ENCODE results near the gene TRIM26. TPM values are rescaled to one million over a fixed set of nuclear protein-coding genes. Genes with fewer than 3 reads are reported as not detected.

The TRIM26 gene
- total and polyA plus RNA-seq, 2 experiments from 2014 or later = 11.0 to 38.0 TPM

- TF ChIP-seq CTCF (conservative IDR thresholded peaks at IDR 0.05; ENCODE audit: low read depth in 2 of 2) (no peak), REST (IDR thresholded peaks at IDR 0.05; ENCODE audit: unreplicated experiment) (no peak), ETS1 (IDR thresholded peaks at IDR 0.05) (no peak), ZNF114 (CRISPR knock-in tag; IDR thresholded peaks at IDR 0.05) (no peak), ZNF331 (CRISPR knock-in tag; IDR thresholded peaks at IDR 0.05; ENCODE audit: low read depth) (no peak), STAT1 (IDR thresholded peaks at IDR 0.05; ENCODE audit: unreplicated experiment) (no peak)
Measured at GRCh38 chr6:30150671-30151395, 62.4 kb downstream of the TRIM26 start (continued).

GRCh38 chr6:30149858-30150550 lies 63.2 kb downstream of the TRIM26 start:
- Mint-ChIP-seq H3K9me3 (no peaks in the 10 kb centered on the region), H3K27ac (no peak overlapping the region), H3K4me3 (no peak overlapping the region), H3K4me1 (peaks cover 5% of the 10 kb centered on the region), H3K27me3 (ENCODE audit: insufficient read depth, low read depth, poor library complexity) (peaks cover 2% of the 10 kb centered on the region), H3K36me3 (ENCODE audit: low read depth) (no peaks in the 10 kb centered on the region)
- Histone ChIP-seq H3K27me3 (ENCODE audit: insufficient read depth) (0 out of 2 replicates have a peak, but pooled peaks cover 5% of the 10 kb centered on the region), H2AFZ (no peak overlapping the region), H4K20me1 (replicated peaks; ENCODE audit: insufficient read depth) (no peaks in the 10 kb centered on the region), H3K79me2 (replicated peaks; ENCODE audit: insufficient read depth) (no peaks in the 10 kb centered on the region), H3K4me1 (ENCODE audit: insufficient read depth) (no peaks in the 10 kb centered on the region), H3K27ac (ENCODE audit: low read depth) (no peak overlapping the region), H3K4me2 (no peak overlapping the region), H3F3A (replicated peaks; ENCODE audit: low read depth) (no peaks in the 10 kb centered on the region), H3K4me3 (no peak overlapping the region), H3K36me3 (ENCODE audit: insufficient read depth) (no peaks in the 10 kb centered on the region), H3K9me2 (ENCODE audit: insufficient read depth) (no peaks in the 10 kb centered on the region)
- ATAC-seq = no peak
- no peak for TF ChIP-seq NANOG (IDR thresholded peaks at IDR 0.05; ENCODE audit: borderline replicate concordance)
- DNase-seq (ENCODE audit: low spot score) = no peak

All from GM23338 (cell line).